Pancreas (tissue), 10 donors: ENCODE measurements around the gene CLASP1. TPM values are rescaled to one million over a fixed set of nuclear protein-coding genes. Genes with fewer than 3 reads are reported as not detected.

Experiments used
- ATAC-seq, 4 donors: fragments of 200-7000 bp; cut with Tn5 transposase; one replicate each; pipeline versions ENCODE4 v1.8.0 to v1.9.1; 2020; ENCODE audit warnings: mild to moderate bottlenecking in 4 of 4, moderate library complexity in 4 of 4
- DNase-seq, 6 donors: peaks; one replicate each; pipeline ENCODE4 v3.0.0-alpha.2; 2020
- FAIRE-seq: peaks from 2 replicates; lab custom pipeline; 2012; peaks lifted over from hg19 to GRCh38; lab: Jason Lieb, UNC
- H3K27ac ChIP-seq, 4 donors: fragments of 200-600 bp; sonication (generic); 1 replicate in 3 of 4; 2 replicates in 1 of 4; pipeline versions ENCODE4 v1.5.0 to v1.8.0; 2020
- H3K27me3 ChIP-seq, 4 donors: fragments of 200-600 bp; one replicate each; pipeline ENCODE4 v1.8.0; 2021
- H3K36me3 ChIP-seq, 3 donors: fragments of 200-600 bp; sonication (generic) in 1 of 3; one replicate each; pipeline versions ENCODE4 v1.5.0 to v1.8.0; 2020 to 2021
- H3K4me1 ChIP-seq, 3 donors: fragments of 200-600 bp; one replicate each; pipeline ENCODE4 v1.8.0; 2021
- H3K4me3 ChIP-seq, 4 donors: fragments of 200-600 bp; sonication (generic) in 2 of 4; one replicate each; pipeline versions ENCODE4 v1.5.0 to v1.8.0; 2020 to 2021
- H3K9me3 ChIP-seq, 4 donors: fragments of 200-600 bp; one replicate each; pipeline ENCODE4 v1.8.0; 2021
- CTCF ChIP-seq, 4 donors: fragments of 200-600 bp; sonication (generic) in 3 of 4; IDR thresholded peaks; one replicate each; pipeline versions ENCODE4 v1.5.0 to v1.8.0; 2021; ENCODE audit warnings: antibody characterized with exemption in 4 of 4
- WGBS, 2 donors: extraction: QIAGEN DNeasy Blood & Tissue Kit; methylation state at CpG; one replicate each; pipeline ENCODE4 v1.1.7; 2013; 5-methylcytosine and 5-hydroxymethylcytosine counted together
- intact Hi-C, 3 donors: fragments of 100-400 bp; cut with DNase I; formaldehyde crosslinking; loops; one replicate each; pipeline versions ENCODE4 v1.11.1 to v1.14.2; 2022
- polyA plus RNA-seq, 2 donors: library from polyadenylated mRNA; stranded (reverse); fragments of 200-250 nt; gene quantifications; one replicate each; pipeline ENCODE4 v1.2.3, GENCODE V29; 2013
- total RNA-seq, 6 donors: library from RNA; stranded (reverse); fragmentation: NEBNext Ultra II Directional in 4 of 6; extraction: Animal tissue kit (Norgen Biotek cat#: 25700) in 4 of 6; gene quantifications; one replicate each; pipeline versions ENCODE4 v1.2.1 to v1.2.4, GENCODE V29; 2021 to 2023
- donor health status: healthy with polysubstance abuse.
- donor health status: DM: no; HTN: no; CAD: no; lungs with moderate emphysema.
- donor health status: DM: no; HTN: no; CAD: no.
- donor health status: control.
- donor health status: control.
- donor health status: Bipolar disorder and iron deficiency.
- donor health status: DM: yes; HTN: yes; CAD: no.
- donor health status: DM: no; HTN: no; CAD: no.
- donor health status: DM: no; HTN: no; CAD: no.
- donor health status: DM: yes; HTN: yes; CAD: no.

CLASP1 gene
- total and polyA plus RNA-seq, 8 donors = 8.9 to 34.5 (median 21.3) TPM

- TF ChIP-seq CTCF (IDR thresholded peaks at IDR 0.05) = no peak
- intact Hi-C loops = loop anchor here in 2 of 3 donors (5.0 to 10.0 kb wide), 3 partner anchors 225 to 255 kb away; no protein-coding TSS in a partner anchor
- no peak for ATAC-seq
- Histone ChIP-seq H3K9me3 (no peaks in the 10 kb centered on the region), H3K27me3 (no peaks in the 10 kb centered on the region), H3K4me1 (no peaks in the 10 kb centered on the region), H3K4me3 (no peak overlapping the region), H3K36me3 (peaks cover 0 to 77% (median 22%) of the 10 kb centered on the region in 3 donors), H3K27ac (no peak overlapping the region)
- no peak for DNase-seq
- WGBS, 2 donors = 93 to 97% methylated on average over 4 of the region's 4 CpGs
- no peak for FAIRE-seq
Measured at GRCh38 chr2:121349721-121350401, 299.4 kb downstream of the CLASP1 start.

GRCh38 chr2:121348128-121348740 lies 301.0 kb downstream of the CLASP1 start:
- H3K27me3 ChIP-seq = no peaks in the 10 kb centered on the region
- no peak overlapping the region for H3K4me3 ChIP-seq
- no peak for TF ChIP-seq CTCF (IDR thresholded peaks at IDR 0.05)
- no peaks in the 10 kb centered on the region for H3K4me1 ChIP-seq
- 89 to 94% methylated on average over 15 of the region's 15 CpGs for WGBS, 2 donors
- H3K9me3 ChIP-seq = no peaks in the 10 kb centered on the region
- DNase-seq = no peak
- no peak overlapping the region for H3K27ac ChIP-seq
- FAIRE-seq = no peak
- ATAC-seq = no peak
- intact Hi-C loops = no loop called here
- H3K36me3 ChIP-seq = peaks cover 0 to 67% (median 22%) of the 10 kb centered on the region in 3 donors

GRCh38 chr2:121346859-121347258 lies 302.4 kb downstream of the CLASP1 start:
- ATAC-seq (no peak), DNase-seq (no peak), FAIRE-seq (no peak)
- Histone ChIP-seq H3K36me3 (peaks cover 0 to 58% (median 22%) of the 10 kb centered on the region in 3 donors), H3K9me3 (no peaks in the 10 kb centered on the region), H3K27me3 (no peaks in the 10 kb centered on the region), H3K4me3 (no peak overlapping the region), H3K27ac (no peak overlapping the region), H3K4me1 (no peaks in the 10 kb centered on the region)
- intact Hi-C loops = no loop called here
- WGBS, 2 donors = 88 to 90% methylated on average over 8 of the region's 8 CpGs
- no peak for TF ChIP-seq CTCF (IDR thresholded peaks at IDR 0.05)

- Histone ChIP-seq H3K4me1 (no peaks in the 10 kb centered on the region), H3K9me3 (no peaks in the 10 kb centered on the region), H3K4me3 (no peak overlapping the region), H3K27ac (no peak overlapping the region), H3K27me3 (no peaks in the 10 kb centered on the region), H3K36me3 (peaks cover 0 to 61% (median 22%) of the 10 kb centered on the region in 3 donors)
- TF ChIP-seq CTCF (IDR thresholded peaks at IDR 0.05) = no peak
- 88% methylated on average over 6 of the region's 6 CpGs for WGBS, 2 donors
- intact Hi-C loops = no loop called here
- no peak for ATAC-seq
- no peak for FAIRE-seq
- no peak for DNase-seq
Measured at GRCh38 chr2:121346407-121346806, 302.9 kb downstream of the CLASP1 start.

GRCh38 chr2:121345887-121346286 lies 303.4 kb downstream of the CLASP1 start:
- FAIRE-seq (no peak), DNase-seq (no peak), ATAC-seq (no peak)
- no peaks in the 10 kb centered on the region for H3K27me3 ChIP-seq
- H3K4me3 ChIP-seq = no peak overlapping the region
- intact Hi-C loops = no loop called here
- no peaks in the 10 kb centered on the region for H3K9me3 ChIP-seq
- H3K36me3 ChIP-seq = peaks cover 0 to 61% (median 22%) of the 10 kb centered on the region in 3 donors
- no peaks in the 10 kb centered on the region for H3K4me1 ChIP-seq
- no peak for TF ChIP-seq CTCF (IDR thresholded peaks at IDR 0.05)
- H3K27ac ChIP-seq = no peak overlapping the region
- 92 to 96% methylated on average over 3 of the region's 3 CpGs for WGBS, 2 donors
